Stimulated activated CD4-positive, alpha-beta T cell treated with anti-CD3 and anti-CD28 coated beads, Interleukin-12 subunit alpha, Interleukin-12 subunit beta, amount 100 ng/mL, for 24 hours (primary cell): Measurements from ENCODE around the gene NFKBIA.
A peak's percentile ranks its signal among the peaks of the same experiment; 100 is the strongest.
"Not testable (repeated sequence)": the region's sequence is repeated elsewhere in the genome, so short reads cannot be mapped to it uniquely, and the experiment has no call there.

Experiments used
- DNase-seq, 2 experiments: peaks; one replicate each; pipeline ENCODE4 v3.0.0-alpha.2; 2020; ENCODE audit warnings: low read depth in 2 of 2

Gene NFKBIA

GRCh38 chr14:35404449-35405303 is at the start of gene NFKBIA:
Gene NFKBIA, minus strand, starts transcription at chr14:35404749. Its CDS starts 105 bp downstream, at chr14:35404644.
- peak; percentile 92 to 94 for DNase-seq

- no peak for DNase-seq
Measured at GRCh38 chr14:35446450-35446849, 41.9 kb upstream of the NFKBIA start.

- DNase-seq = no peak
Measured at GRCh38 chr14:35444104-35444503, 39.6 kb upstream of the NFKBIA start.

GRCh38 chr14:35441160-35441559 is 36.6 kb upstream of the NFKBIA start:
- DNase-seq = no peak

GRCh38 chr14:35438910-35439713 is 34.6 kb upstream of the NFKBIA start:
- no peak for DNase-seq

GRCh38 chr14:35438492-35438891 is 33.9 kb upstream of the NFKBIA start:
- not testable (repeated sequence) for DNase-seq

GRCh38 chr14:35435177-35435576 is 30.6 kb upstream of the NFKBIA start:
- DNase-seq = no peak

- no peak for DNase-seq
Measured at GRCh38 chr14:35433826-35434225, 29.3 kb upstream of the NFKBIA start.

- DNase-seq = no peak
Measured at GRCh38 chr14:35430459-35431199, 26.1 kb upstream of the NFKBIA start.

- DNase-seq = no peak
Measured at GRCh38 chr14:35429951-35430350, 25.4 kb upstream of the NFKBIA start.

GRCh38 chr14:35425850-35426249 is 21.3 kb upstream of the NFKBIA start:
- DNase-seq = no peak

GRCh38 chr14:35423621-35424020 is 19.1 kb upstream of the NFKBIA start:
- no peak for DNase-seq

GRCh38 chr14:35420036-35420811 is 15.7 kb upstream of the NFKBIA start:
- DNase-seq = no peak

- DNase-seq = no peak
Measured at GRCh38 chr14:35419429-35419841, 14.9 kb upstream of the NFKBIA start.

GRCh38 chr14:35418093-35418492 is 13.5 kb upstream of the NFKBIA start:
- no peak for DNase-seq

GRCh38 chr14:35416108-35416750 is 11.7 kb upstream of the NFKBIA start:
- DNase-seq = peak; percentile 61 to 75

GRCh38 chr14:35414365-35414764 is 9.8 kb upstream of the NFKBIA start:
- DNase-seq = no peak

- no peak for DNase-seq
Measured at GRCh38 chr14:35412272-35413056, 7.9 kb upstream of the NFKBIA start.

- no peak for DNase-seq
Measured at GRCh38 chr14:35410858-35411257, 6.3 kb upstream of the NFKBIA start.

GRCh38 chr14:35409595-35409994 is 5.0 kb upstream of the NFKBIA start:
- no peak for DNase-seq
